GM12874 (cell line): Measurements from ENCODE around the gene ARHGEF38.

ENCODE experiments used
- CTCF ChIP-seq: IDR thresholded peaks from 2 replicates; pipeline ENCODE4 v1.5.1; 2011; ENCODE audit warnings: low read depth, mild to moderate bottlenecking, control low read depth, low read length, moderate library complexity; ENCODE audit not compliant: insufficient read depth

The ARHGEF38 gene

DNA sequence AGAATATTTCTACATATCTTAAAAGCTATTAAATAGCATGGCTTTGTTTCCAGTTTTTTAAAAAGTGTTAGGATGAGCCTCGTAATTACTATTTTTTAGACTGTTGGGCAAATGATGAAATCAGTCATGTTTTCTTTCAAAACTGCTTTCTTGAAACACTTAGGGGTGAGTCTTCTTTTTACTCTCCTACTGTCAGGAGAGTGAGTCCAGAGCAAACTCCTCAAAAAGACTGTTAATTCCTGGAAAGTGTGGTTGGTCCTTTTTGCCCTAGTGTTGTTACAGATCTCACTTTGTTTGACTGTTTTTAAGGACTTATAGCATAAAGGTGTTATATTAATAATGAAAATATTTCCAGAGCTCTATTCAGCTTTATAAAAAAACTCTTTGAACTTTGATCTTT is 162.5 kb downstream of the ARHGEF38 start:
- no peak for TF ChIP-seq CTCF

GRCh38 chr4:105715692-105716278 is 163.4 kb downstream of the ARHGEF38 start:
- TF ChIP-seq CTCF = no peak

DNA sequence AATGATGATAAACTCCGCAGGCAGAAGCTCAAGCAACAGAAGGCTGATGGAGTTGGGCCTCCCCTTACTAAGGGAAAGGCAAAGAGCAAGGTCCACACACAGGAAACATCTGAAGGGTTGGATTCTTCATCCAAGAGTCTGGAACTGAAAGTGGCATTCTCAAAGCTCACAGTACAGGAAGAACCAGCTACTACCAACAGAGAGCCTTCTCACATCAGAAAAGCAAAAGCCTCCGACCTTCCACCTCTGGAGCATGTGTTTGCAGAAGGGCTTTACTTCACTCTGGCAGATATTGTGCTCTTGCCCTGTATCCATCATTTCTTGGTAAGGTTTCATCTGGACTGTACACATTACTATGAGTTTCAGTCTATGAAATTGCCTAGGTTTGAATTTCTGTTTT is 166.8 kb downstream of the ARHGEF38 start:
- TF ChIP-seq CTCF = no peak

GRCh38 chr4:105725623-105726022 is 173.2 kb downstream of the ARHGEF38 start:
- TF ChIP-seq CTCF = no peak
